MM.1S (cell line): ENCODE measurements around the gene FAM180B.

Source experiments
- DNase-seq: peaks from one replicate; pipeline ENCODE4 v3.0.0-alpha.2; 2015
- H2AFZ ChIP-seq: fragments of 300-600 bp; sonication (generic); 2 replicates; pipeline ENCODE4 v1.6.0; 2016; ENCODE audit warnings: antibody characterized with exemption, low read length
- H3F3A ChIP-seq: fragments of 300-600 bp; sonication (generic); 2 replicates; pipeline ENCODE4 v1.6.1; 2016; ENCODE audit warnings: mild to moderate bottlenecking, antibody characterized with exemption, low read length, moderate library complexity, mixed read lengths; ENCODE audit not compliant: insufficient read depth
- H3K27ac ChIP-seq: fragments of 300-600 bp; sonication (generic); 2 replicates; pipeline ENCODE4 v1.5.1; 2016; ENCODE audit warnings: mild to moderate bottlenecking, low read length
- H3K27me3 ChIP-seq: fragments of 300-600 bp; sonication (generic); replicated peaks from 2 replicates; pipeline ENCODE4 v1.6.0; 2016; ENCODE audit warnings: low read length; ENCODE audit not compliant: insufficient read depth
- H3K36me3 ChIP-seq: fragments of 300-600 bp; sonication (generic); replicated peaks from 2 replicates; pipeline ENCODE4 v1.6.1; 2016; ENCODE audit warnings: mild to moderate bottlenecking, low read length, mixed read lengths; ENCODE audit not compliant: insufficient read depth
- H3K4me1 ChIP-seq: fragments of 300-600 bp; sonication (generic); 2 replicates; pipeline ENCODE4 v1.6.1; 2016; ENCODE audit warnings: low read length, mixed read lengths
- H3K4me2 ChIP-seq: fragments of 300-600 bp; sonication (generic); 2 replicates; pipeline ENCODE4 v1.6.0; 2016; ENCODE audit warnings: low read depth, low read length
- H3K4me3 ChIP-seq: fragments of 300-600 bp; sonication (generic); 2 replicates; pipeline ENCODE4 v1.5.1; 2016; ENCODE audit warnings: low read length, mixed read lengths
- H3K79me2 ChIP-seq: fragments of 300-600 bp; sonication (generic); 2 replicates; pipeline ENCODE4 v1.6.1; 2016; ENCODE audit warnings: mixed run types, low read length, mixed read lengths
- H3K9ac ChIP-seq: fragments of 300-600 bp; sonication (generic); 2 replicates; pipeline ENCODE4 v1.6.1; 2016; ENCODE audit warnings: low read length, mixed read lengths
- H3K9me2 ChIP-seq: fragments of 300-600 bp; sonication (generic); replicated peaks from 2 replicates; pipeline ENCODE4 v1.6.1; 2016; ENCODE audit warnings: mild to moderate bottlenecking, low read length, mixed read lengths; ENCODE audit not compliant: insufficient read depth
- H3K9me3 ChIP-seq: fragments of 300-600 bp; sonication (generic); replicated peaks from 2 replicates; pipeline ENCODE4 v1.6.1; 2016; ENCODE audit warnings: mild to moderate bottlenecking, low read length, mixed read lengths; ENCODE audit not compliant: insufficient read depth
- H4K20me1 ChIP-seq: fragments of 300-600 bp; sonication (generic); 2 replicates; pipeline ENCODE4 v1.6.1; 2016; ENCODE audit warnings: mild to moderate bottlenecking, low read length, moderate library complexity, mixed read lengths; ENCODE audit not compliant: insufficient read depth
- CTCF ChIP-seq: fragments of 300-600 bp; sonication (generic); IDR thresholded peaks from 2 replicates; pipeline ENCODE4 v1.5.1; 2016; ENCODE audit warnings: antibody characterized with exemption, low read length, mixed read lengths
- EZH2 ChIP-seq: fragments of 300-600 bp; sonication (generic); optimal IDR thresholded peaks from 2 replicates; pipeline ENCODE3; 2017; ENCODE audit warnings: low read depth, mild to moderate bottlenecking, antibody characterized with exemption, low read length, mixed read lengths
- EZH2phosphoT487 ChIP-seq: fragments of 300-600 bp; sonication (generic); IDR thresholded peaks from 2 replicates; pipeline ENCODE4 v1.6.1; 2018; ENCODE audit warnings: antibody characterized with exemption, low read length

The FAM180B gene

GRCh38 chr11:47578524-47579494, 7.7 kb upstream of the FAM180B start, which contains the start of the genes KBTBD4 and NDUFS3:
Gene KBTBD4, minus strand, starts transcription at chr11:47578970. Its CDS starts 19 bp downstream, at chr11:47578951.
Gene NDUFS3, plus strand, starts transcription at chr11:47579074. Its CDS starts 18 bp downstream, at chr11:47579092.
- peak; percentile 87 for DNase-seq
- Histone ChIP-seq H4K20me1 (no peaks in the 10 kb centered on the region), H3K4me1 (peaks cover 16% of the 10 kb centered on the region), H2AFZ (peak within 1 kb of the TSS; percentile 52), H3K9me3 (no peaks in the 10 kb centered on the region), H3K36me3 (peaks cover 18% of the 10 kb centered on the region; the same call in 1 of the 2 replicates), H3K4me2 (peak within 1 kb of the TSS; percentile 68), H3K9ac (peak within 1 kb of the TSS; percentile 80), H3K4me3 (peak within 1 kb of the TSS; percentile 93), H3K27me3 (no peaks in the 10 kb centered on the region), H3K79me2 (peaks cover 69% of the 10 kb centered on the region), H3K27ac (peak within 1 kb of the TSS; percentile 79), H3F3A (no peaks in the 10 kb centered on the region), H3K9me2 (no peaks in the 10 kb centered on the region)
- no peak for TF ChIP-seq EZH2phosphoT487

- Histone ChIP-seq H3K4me2 (no peak overlapping the region), H3K27me3 (no peaks in the 10 kb centered on the region), H4K20me1 (no peaks in the 10 kb centered on the region), H3K36me3 (peaks cover 14% of the 10 kb centered on the region; the same call in 1 of the 2 replicates), H3K4me1 (peaks cover 6% of the 10 kb centered on the region), H3K9me2 (no peaks in the 10 kb centered on the region), H2AFZ (no peak overlapping the region), H3K9ac (no peak overlapping the region), H3K79me2 (peaks cover 35% of the 10 kb centered on the region), H3K4me3 (no peak overlapping the region), H3K27ac (no peak overlapping the region), H3K9me3 (no peaks in the 10 kb centered on the region), H3F3A (no peaks in the 10 kb centered on the region)
- no peak for TF ChIP-seq EZH2
- TF ChIP-seq CTCF = no peak
- no peak for TF ChIP-seq EZH2phosphoT487
- DNase-seq = no peak
Observed at GRCh38 chr11:47583844-47584243, 2.6 kb upstream of the FAM180B start.

GRCh38 chr11:47587039-47587716, 700 bp downstream of the FAM180B start:
- Histone ChIP-seq H3K9me2 (no peaks in the 10 kb centered on the region), H2AFZ (no peak overlapping the region), H4K20me1 (no peaks in the 10 kb centered on the region), H3K27ac (no peak overlapping the region), H3K79me2 (peaks cover 5% of the 10 kb centered on the region; the same call in 1 of the 2 replicates), H3F3A (no peaks in the 10 kb centered on the region), H3K4me2 (no peak overlapping the region), H3K27me3 (no peaks in the 10 kb centered on the region), H3K9me3 (no peaks in the 10 kb centered on the region), H3K9ac (no peak overlapping the region), H3K4me3 (no peak overlapping the region), H3K36me3 (0 out of 2 replicates have a peak, but pooled peaks cover 2% of the 10 kb centered on the region), H3K4me1 (no peaks in the 10 kb centered on the region)
- DNase-seq = no peak
- TF ChIP-seq EZH2 (no peak), CTCF (no peak), EZH2phosphoT487 (no peak)
